HFF-Myc (cell line): ENCODE results near the gene CTNNA3.

ENCODE experiments used
- DNase-seq: peaks from one replicate; pipeline ENCODE4 v3.0.0-alpha.2; 2011; ENCODE audit warnings: low read depth; ENCODE audit errors: extremely low read depth
- H3K4me3 ChIP-seq: replicated peaks from 2 replicates; pipeline ENCODE4 v1.5.1; 2011; ENCODE audit warnings: low read depth, mild to moderate bottlenecking, control low read depth, low read length
- CTCF ChIP-seq: IDR thresholded peaks from 2 replicates; pipeline ENCODE4 v1.5.1; 2012; ENCODE audit warnings: mild to moderate bottlenecking, low read depth, low read length, control low read depth; ENCODE audit errors: missing control alignments

Gene CTNNA3

DNA sequence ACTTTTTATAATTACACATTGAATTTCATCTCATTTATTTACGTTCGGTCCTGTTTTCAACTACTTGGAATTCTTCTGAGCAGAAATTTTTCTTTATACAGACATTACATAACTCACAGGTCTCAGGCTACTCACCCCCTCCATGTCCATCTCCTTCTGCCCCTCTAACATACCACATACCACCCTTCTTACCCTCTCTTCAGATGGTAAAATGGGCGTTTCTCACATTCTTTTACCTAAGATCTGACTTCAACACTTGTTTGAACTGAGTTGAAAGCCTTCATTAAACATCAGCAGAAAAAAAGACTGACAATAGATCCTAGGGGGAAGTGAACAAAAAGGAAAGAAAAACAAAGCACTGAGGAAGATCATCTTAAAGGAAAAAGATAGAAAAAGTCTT lies 309.7 kb downstream of the CTNNA3 start:
- DNase-seq = no peak
- no peak overlapping the region for H3K4me3 ChIP-seq
- no peak for TF ChIP-seq CTCF

DNA sequence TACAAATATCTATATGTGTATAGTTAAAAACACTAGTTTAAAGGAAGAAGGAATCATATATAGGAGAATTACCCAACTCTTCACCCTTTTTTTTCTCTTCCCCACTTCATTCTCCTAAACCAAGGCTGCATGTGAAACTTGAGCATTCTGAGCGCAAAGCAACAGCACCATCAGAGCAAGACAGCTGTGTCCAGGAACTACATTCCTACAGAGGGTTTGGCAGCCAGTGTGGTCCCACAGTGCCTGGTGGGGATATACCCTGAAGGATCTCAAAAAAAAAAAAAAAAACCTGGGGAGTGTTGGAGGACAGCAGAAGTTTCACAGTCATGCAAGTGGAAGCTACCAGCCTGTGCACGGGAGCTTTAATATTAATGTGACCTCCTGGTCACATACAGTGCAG lies 310.4 kb downstream of the CTNNA3 start:
- DNase-seq = no peak
- no peak overlapping the region for H3K4me3 ChIP-seq
- TF ChIP-seq CTCF = no peak

GRCh38 chr10:67385089-67385488 lies 310.9 kb downstream of the CTNNA3 start:
- H3K4me3 ChIP-seq = no peak overlapping the region
- no peak for DNase-seq
- no peak for TF ChIP-seq CTCF

DNA sequence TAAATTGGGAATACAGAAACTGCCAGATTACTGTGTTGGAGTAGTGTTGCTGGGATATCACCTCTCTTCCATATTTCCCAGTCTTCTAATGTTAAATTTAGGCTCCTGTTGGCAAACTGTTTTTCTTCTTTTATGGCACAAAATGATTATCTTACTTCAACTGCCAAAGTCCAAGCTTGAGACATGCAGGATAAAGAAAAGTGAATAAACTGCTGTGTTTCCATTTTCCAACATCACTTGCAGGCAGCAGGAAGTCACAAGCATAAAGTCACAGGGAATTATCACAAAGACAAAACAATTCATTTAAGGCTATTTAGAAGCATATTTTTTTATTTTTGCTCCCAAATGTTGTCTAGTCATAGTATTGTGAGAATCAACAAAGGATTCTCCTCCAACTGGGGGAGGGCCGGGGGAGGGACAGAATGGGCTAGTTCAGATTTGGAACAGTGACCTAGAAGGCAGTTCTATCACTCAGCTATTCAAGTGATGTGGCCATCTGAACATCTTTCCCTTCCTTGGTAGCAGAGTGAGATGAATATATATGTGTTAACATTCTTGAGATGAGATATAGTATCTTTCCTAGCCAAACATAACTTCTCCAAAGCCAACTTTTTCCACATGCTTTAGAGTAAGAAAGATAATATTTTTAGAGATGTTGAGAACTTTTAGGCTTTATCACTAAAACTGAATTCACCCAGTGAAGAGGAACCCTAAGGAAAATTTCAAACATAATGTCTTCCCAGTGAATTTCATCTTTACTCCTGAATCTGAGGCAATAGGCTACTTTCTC lies 364.7 kb downstream of the CTNNA3 start:
- TF ChIP-seq CTCF = no peak
- DNase-seq = no peak
- no peak overlapping the region for H3K4me3 ChIP-seq

GRCh38 chr10:67327626-67328535 lies 368.1 kb downstream of the CTNNA3 start:
- TF ChIP-seq CTCF = no peak
- DNase-seq = no peak
- no peak overlapping the region for H3K4me3 ChIP-seq

DNA sequence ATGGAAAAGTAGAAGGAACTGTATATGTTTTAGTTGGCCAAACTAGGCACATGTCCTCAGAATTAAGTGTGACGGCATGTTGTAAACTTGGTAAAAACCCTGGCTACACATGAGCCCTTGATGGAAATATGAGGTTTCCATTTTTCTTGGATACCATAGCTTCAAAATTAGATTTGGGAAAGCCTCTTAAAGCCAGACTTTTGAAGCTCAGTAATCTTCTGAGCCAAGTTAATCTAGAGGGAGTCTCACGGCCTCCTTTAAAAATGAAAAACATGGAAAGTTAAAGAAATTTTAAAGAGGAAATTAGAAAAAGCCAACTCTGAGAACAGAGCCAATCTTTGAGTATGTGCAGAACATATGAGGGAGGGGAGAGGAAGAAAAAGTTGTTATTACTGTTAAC lies 376.0 kb downstream of the CTNNA3 start:
- TF ChIP-seq CTCF = no peak
- no peak overlapping the region for H3K4me3 ChIP-seq
- no peak for DNase-seq
